GM23338 (cell line): Measurements from ENCODE around the gene PRKAR1B. TPM values are rescaled to one million over a fixed set of nuclear protein-coding genes. Genes with fewer than 3 reads are reported as not detected.

Source experiments
- ATAC-seq: fragments of 200-7000 bp; cut with Tn5 transposase; 3 replicates; pipeline ENCODE4 v1.9.1; 2020
- DNase-seq: peaks from one replicate; pipeline ENCODE4 v3.0.0-alpha.2; 2015; ENCODE audit warnings: low spot score
- H2AFZ ChIP-seq: fragments of 200-600 bp; sonication (generic); 2 replicates; pipeline ENCODE4 v1.8.0; 2016; ENCODE audit warnings: antibody characterized with exemption, mild to moderate bottlenecking, moderate library complexity
- H3F3A ChIP-seq: fragments of 200-600 bp; sonication (generic); replicated peaks from 2 replicates; pipeline ENCODE4 v1.8.0; 2017; ENCODE audit warnings: antibody characterized with exemption, mixed run types, low read depth
- H3K27ac ChIP-seq: fragments of 200-600 bp; sonication (generic); 2 replicates; pipeline ENCODE4 v1.6.1; 2016; ENCODE audit warnings: low read depth
- H3K27me3 ChIP-seq: fragments of 200-600 bp; sonication (generic); 2 replicates; pipeline ENCODE4 v1.8.0; 2016; ENCODE audit warnings: mild to moderate bottlenecking, mixed run types, moderate library complexity; ENCODE audit not compliant: insufficient read depth
- H3K36me3 ChIP-seq: fragments of 200-600 bp; sonication (generic); 2 replicates; pipeline ENCODE4 v1.8.0; 2016; ENCODE audit warnings: mild to moderate bottlenecking; ENCODE audit not compliant: insufficient read depth
- H3K4me1 ChIP-seq: fragments of 200-600 bp; sonication (generic); 2 replicates; pipeline ENCODE4 v1.8.0; 2016; ENCODE audit warnings: mild to moderate bottlenecking, moderate library complexity; ENCODE audit not compliant: insufficient read depth
- H3K4me2 ChIP-seq: fragments of 200-600 bp; sonication (generic); 2 replicates; pipeline ENCODE4 v1.7.1; 2017; ENCODE audit warnings: mixed run types
- H3K4me3 ChIP-seq: fragments of 200-600 bp; sonication (generic); 2 replicates; pipeline ENCODE4 v1.6.1; 2016; ENCODE audit warnings: mixed run types
- H3K79me2 ChIP-seq: fragments of 200-600 bp; sonication (generic); replicated peaks from 2 replicates; pipeline ENCODE4 v1.8.0; 2017; ENCODE audit warnings: mild to moderate bottlenecking; ENCODE audit not compliant: insufficient read depth
- H3K9me2 ChIP-seq: fragments of 200-600 bp; sonication (generic); 2 replicates; pipeline ENCODE4 v1.8.0; 2017; ENCODE audit not compliant: insufficient read depth
- H4K20me1 ChIP-seq: fragments of 200-600 bp; sonication (generic); replicated peaks from 2 replicates; pipeline ENCODE4 v1.8.0; 2017; ENCODE audit warnings: mild to moderate bottlenecking; ENCODE audit not compliant: insufficient read depth
- H3K27ac Mint-ChIP-seq: 2 replicates; pipeline ENCODE4 v1.8.0; 2020; ENCODE audit warnings: inconsistent platforms, mild to moderate bottlenecking, moderate library complexity, mixed read lengths
- H3K27me3 Mint-ChIP-seq: 3 replicates; pipeline ENCODE4 v1.8.0; 2022; ENCODE audit warnings: low read depth, mild to moderate bottlenecking, moderate library complexity, mixed read lengths, inconsistent platforms; ENCODE audit not compliant: insufficient read depth, poor library complexity
- H3K36me3 Mint-ChIP-seq: 3 replicates; pipeline ENCODE4 v1.8.0; 2021; ENCODE audit warnings: low read depth, mild to moderate bottlenecking, inconsistent platforms, moderate library complexity, mixed read lengths
- H3K4me1 Mint-ChIP-seq: 3 replicates; pipeline ENCODE4 v1.8.0; 2020; ENCODE audit warnings: mild to moderate bottlenecking, inconsistent platforms, mixed read lengths
- H3K4me3 Mint-ChIP-seq: 3 replicates; pipeline ENCODE4 v1.8.0; 2021; ENCODE audit warnings: moderate library complexity, mild to moderate bottlenecking, inconsistent platforms, mixed read lengths
- H3K9me3 Mint-ChIP-seq: 3 replicates; pipeline ENCODE4 v1.8.0; 2020; ENCODE audit warnings: moderate library complexity, mild to moderate bottlenecking, inconsistent platforms, mixed read lengths
- CREB1 ChIP-seq: fragments of 250-450 bp; sonication (Bioruptor Pico); IDR thresholded peaks from 2 replicates; pipeline ENCODE4 v1.5.0; 2020; ENCODE audit warnings: low read depth, mild to moderate bottlenecking, moderate library complexity
- ETS1 ChIP-seq: IDR thresholded peaks from 2 replicates; pipeline ENCODE4 v1.6.1; 2016; ENCODE audit warnings: antibody characterized with exemption
- EZH2 ChIP-seq: fragments of 200-600 bp; sonication (generic); IDR thresholded peaks from one replicate; pipeline ENCODE4 v1.8.0; 2017; ENCODE audit warnings: antibody characterized with exemption, mild to moderate bottlenecking, low read depth; ENCODE audit not compliant: unreplicated experiment
- EZH2phosphoT487 ChIP-seq: fragments of 200-600 bp; sonication (generic); IDR thresholded peaks from one replicate; pipeline ENCODE4 v1.8.1; 2018; ENCODE audit warnings: antibody characterized with exemption; ENCODE audit not compliant: unreplicated experiment
- JUNB ChIP-seq: IDR thresholded peaks from one replicate; pipeline ENCODE4 v1.6.1; 2016; ENCODE audit warnings: antibody characterized with exemption; ENCODE audit not compliant: unreplicated experiment
- NANOG ChIP-seq: IDR thresholded peaks from 2 replicates; pipeline ENCODE4 v1.6.1; 2016; ENCODE audit warnings: antibody characterized with exemption, borderline replicate concordance
- POLR2AphosphoS5 ChIP-seq: IDR thresholded peaks from 2 replicates; pipeline ENCODE4 v1.6.1; 2016; ENCODE audit warnings: antibody characterized with exemption, low read depth
- STAT1 ChIP-seq: IDR thresholded peaks from one replicate; pipeline ENCODE4 v1.6.1; 2016; ENCODE audit warnings: antibody characterized with exemption; ENCODE audit not compliant: unreplicated experiment
- ZNF114 ChIP-seq: fragments of 250-450 bp; sonication (Bioruptor Pico); IDR thresholded peaks from 2 replicates; pipeline ENCODE4 v1.5.0; 2020; ENCODE audit warnings: mild to moderate bottlenecking, moderate library complexity
- ZNF331 ChIP-seq: fragments of 250-450 bp; sonication (Bioruptor Pico); IDR thresholded peaks from 2 replicates; pipeline ENCODE4 v1.5.0; 2020; ENCODE audit warnings: low read depth, mild to moderate bottlenecking, moderate library complexity
- ZNF462 ChIP-seq: fragments of 250-450 bp; sonication (Bioruptor Pico); IDR thresholded peaks from 2 replicates; pipeline ENCODE4 v1.5.0; 2020; ENCODE audit warnings: mild to moderate bottlenecking, moderate library complexity
- polyA plus RNA-seq: library from polyadenylated mRNA; unstranded; fragments of >200 nt; fragmentation: Nextera tagmentation; extraction: Ambion mirVana; gene quantifications from 2 replicates; pipeline ENCODE4 v1.2.1, GENCODE V29; 2016
- total RNA-seq: library from RNA; depleted of rRNA; stranded (reverse); fragments of >200 nt; shearing (Covaris generic); gene quantifications from 2 replicates; pipeline ENCODE4 v1.2.3, GENCODE V29; 2014
- TF ChIP-seq, protein P1 (sequence below): IDR thresholded peaks from one replicate; pipeline ENCODE4 v1.6.1; 2018; ENCODE audit warnings: antibody characterized with exemption; ENCODE audit not compliant: unreplicated experiment
- TF ChIP-seq, protein P2 (sequence below), 2 experiments: fragments of 200-600 bp in 1 of 2; sonication (generic) in 1 of 2; conservative IDR thresholded peaks; 2 replicates each; pipeline versions ENCODE4 v1.5.1 to v1.6.1; 2016 to 2017; ENCODE audit warnings: antibody characterized with exemption in 2 of 2, low read depth in 2 of 2, mild to moderate bottlenecking in 2 of 2, moderate library complexity in 1 of 2

Gene PRKAR1B
- total and polyA plus RNA-seq, 2 experiments from 2014 or later: 35.7 to 36.7 TPM

GRCh38 chr7:770741-771166 lies 43.7 kb upstream of the PRKAR1B start:
- H3K4me2 ChIP-seq: no peak overlapping the region
- TF ChIP-seq EZH2 (no peak), ZNF114 (CRISPR knock-in tag) (no peak), JUNB (no peak), EZH2phosphoT487 (no peak), POLR2AphosphoS5 (no peak), NANOG (no peak), STAT1 (no peak), ZNF331 (CRISPR knock-in tag) (no peak), CREB1 (CRISPR knock-in tag) (no peak), ZNF462 (CRISPR knock-in tag) (no peak), ETS1 (no peak)
- TF ChIP-seq, protein P1, sequence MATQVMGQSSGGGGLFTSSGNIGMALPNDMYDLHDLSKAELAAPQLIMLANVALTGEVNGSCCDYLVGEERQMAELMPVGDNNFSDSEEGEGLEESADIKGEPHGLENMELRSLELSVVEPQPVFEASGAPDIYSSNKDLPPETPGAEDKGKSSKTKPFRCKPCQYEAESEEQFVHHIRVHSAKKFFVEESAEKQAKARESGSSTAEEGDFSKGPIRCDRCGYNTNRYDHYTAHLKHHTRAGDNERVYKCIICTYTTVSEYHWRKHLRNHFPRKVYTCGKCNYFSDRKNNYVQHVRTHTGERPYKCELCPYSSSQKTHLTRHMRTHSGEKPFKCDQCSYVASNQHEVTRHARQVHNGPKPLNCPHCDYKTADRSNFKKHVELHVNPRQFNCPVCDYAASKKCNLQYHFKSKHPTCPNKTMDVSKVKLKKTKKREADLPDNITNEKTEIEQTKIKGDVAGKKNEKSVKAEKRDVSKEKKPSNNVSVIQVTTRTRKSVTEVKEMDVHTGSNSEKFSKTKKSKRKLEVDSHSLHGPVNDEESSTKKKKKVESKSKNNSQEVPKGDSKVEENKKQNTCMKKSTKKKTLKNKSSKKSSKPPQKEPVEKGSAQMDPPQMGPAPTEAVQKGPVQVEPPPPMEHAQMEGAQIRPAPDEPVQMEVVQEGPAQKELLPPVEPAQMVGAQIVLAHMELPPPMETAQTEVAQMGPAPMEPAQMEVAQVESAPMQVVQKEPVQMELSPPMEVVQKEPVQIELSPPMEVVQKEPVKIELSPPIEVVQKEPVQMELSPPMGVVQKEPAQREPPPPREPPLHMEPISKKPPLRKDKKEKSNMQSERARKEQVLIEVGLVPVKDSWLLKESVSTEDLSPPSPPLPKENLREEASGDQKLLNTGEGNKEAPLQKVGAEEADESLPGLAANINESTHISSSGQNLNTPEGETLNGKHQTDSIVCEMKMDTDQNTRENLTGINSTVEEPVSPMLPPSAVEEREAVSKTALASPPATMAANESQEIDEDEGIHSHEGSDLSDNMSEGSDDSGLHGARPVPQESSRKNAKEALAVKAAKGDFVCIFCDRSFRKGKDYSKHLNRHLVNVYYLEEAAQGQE: no peak
- TF ChIP-seq, protein P2, sequence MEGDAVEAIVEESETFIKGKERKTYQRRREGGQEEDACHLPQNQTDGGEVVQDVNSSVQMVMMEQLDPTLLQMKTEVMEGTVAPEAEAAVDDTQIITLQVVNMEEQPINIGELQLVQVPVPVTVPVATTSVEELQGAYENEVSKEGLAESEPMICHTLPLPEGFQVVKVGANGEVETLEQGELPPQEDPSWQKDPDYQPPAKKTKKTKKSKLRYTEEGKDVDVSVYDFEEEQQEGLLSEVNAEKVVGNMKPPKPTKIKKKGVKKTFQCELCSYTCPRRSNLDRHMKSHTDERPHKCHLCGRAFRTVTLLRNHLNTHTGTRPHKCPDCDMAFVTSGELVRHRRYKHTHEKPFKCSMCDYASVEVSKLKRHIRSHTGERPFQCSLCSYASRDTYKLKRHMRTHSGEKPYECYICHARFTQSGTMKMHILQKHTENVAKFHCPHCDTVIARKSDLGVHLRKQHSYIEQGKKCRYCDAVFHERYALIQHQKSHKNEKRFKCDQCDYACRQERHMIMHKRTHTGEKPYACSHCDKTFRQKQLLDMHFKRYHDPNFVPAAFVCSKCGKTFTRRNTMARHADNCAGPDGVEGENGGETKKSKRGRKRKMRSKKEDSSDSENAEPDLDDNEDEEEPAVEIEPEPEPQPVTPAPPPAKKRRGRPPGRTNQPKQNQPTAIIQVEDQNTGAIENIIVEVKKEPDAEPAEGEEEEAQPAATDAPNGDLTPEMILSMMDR (conservative IDR thresholded peaks at IDR 0.05; ENCODE audit: low read depth in 2 of 2): no peak
- no peak overlapping the region for H2AFZ ChIP-seq
- H3K27ac ChIP-seq: no peak overlapping the region
- H3K9me3 Mint-ChIP-seq: no peaks in the 10 kb centered on the region; the same call in 2 of the 3 replicates
- peaks cover 8% of the 10 kb centered on the region for H3K27me3 Mint-ChIP-seq
- H3K79me2 ChIP-seq: 0 out of 2 replicates have a peak, but pooled peaks cover 4% of the 10 kb centered on the region
- no peaks in the 10 kb centered on the region; the same call in 1 of the 3 replicates for H3K4me1 Mint-ChIP-seq
- peaks cover 14% of the 10 kb centered on the region; the same call in 1 of the 2 replicates for H4K20me1 ChIP-seq
- H3K36me3 Mint-ChIP-seq: peaks cover 37% of the 10 kb centered on the region
- ATAC-seq (no peak), DNase-seq (no peak)
- H3K4me1 ChIP-seq: no peaks in the 10 kb centered on the region
- H3K9me2 ChIP-seq: no peaks in the 10 kb centered on the region
- H3K27me3 ChIP-seq: no peaks in the 10 kb centered on the region
- no peak overlapping the region for H3K27ac Mint-ChIP-seq
- peaks cover 8% of the 10 kb centered on the region; the same call in 1 of the 2 replicates for H3F3A ChIP-seq
- H3K4me3 ChIP-seq: no peak overlapping the region
- no peak overlapping the region for H3K4me3 Mint-ChIP-seq
- H3K36me3 ChIP-seq: peaks cover 6% of the 10 kb centered on the region; the same call in 1 of the 2 replicates
